GM11168 (cell line): Measurements from ENCODE around the gene MRPL36.

Experiments used
- in situ Hi-C: fragments of 300-500 bp; cut with MboI; formaldehyde crosslinking; loops from one replicate; pipeline ENCODE4 v1.12.0; 2022; ENCODE audit warnings: low sequenced_read_pairs; ENCODE audit not compliant: unreplicated experiment

MRPL36 gene

DNA sequence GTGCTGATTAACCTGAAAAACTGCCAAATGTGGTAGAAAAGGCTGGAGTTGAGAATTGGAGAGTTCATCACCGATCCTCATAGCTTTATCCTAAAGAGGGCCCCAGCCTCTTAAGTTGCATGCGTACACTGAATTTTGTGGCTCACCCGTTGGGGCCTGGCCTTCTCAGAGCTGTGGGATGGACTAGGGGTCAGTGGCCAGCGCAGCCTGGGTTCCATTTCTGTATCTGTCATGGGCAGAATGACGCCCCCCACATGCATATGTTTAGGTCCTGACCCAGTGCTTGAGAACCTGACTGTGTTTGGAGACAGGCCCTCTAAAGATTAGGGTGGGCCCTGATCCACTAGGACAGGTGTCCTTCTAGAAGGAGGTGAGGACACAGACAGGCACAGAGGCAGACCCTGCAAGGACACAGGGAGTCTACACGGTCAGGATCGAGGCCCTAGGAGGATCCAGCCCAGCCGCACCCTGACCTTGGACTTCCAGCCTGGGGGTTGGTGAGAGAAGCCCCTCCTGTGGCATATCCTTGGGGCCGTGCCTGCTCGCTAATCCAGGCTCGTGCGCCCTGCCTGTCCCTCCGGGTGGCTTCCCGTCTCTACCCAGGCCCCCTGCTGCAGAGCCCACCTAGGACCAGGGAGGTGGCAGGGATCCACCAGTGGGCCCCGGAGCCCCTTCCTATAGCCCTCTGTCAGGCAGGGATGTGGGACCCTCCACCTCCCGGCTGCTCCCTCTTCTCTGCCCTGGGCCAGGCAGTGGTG lies 33.8 kb upstream of the MRPL36 start:
- in situ Hi-C loops = no loop called here

DNA sequence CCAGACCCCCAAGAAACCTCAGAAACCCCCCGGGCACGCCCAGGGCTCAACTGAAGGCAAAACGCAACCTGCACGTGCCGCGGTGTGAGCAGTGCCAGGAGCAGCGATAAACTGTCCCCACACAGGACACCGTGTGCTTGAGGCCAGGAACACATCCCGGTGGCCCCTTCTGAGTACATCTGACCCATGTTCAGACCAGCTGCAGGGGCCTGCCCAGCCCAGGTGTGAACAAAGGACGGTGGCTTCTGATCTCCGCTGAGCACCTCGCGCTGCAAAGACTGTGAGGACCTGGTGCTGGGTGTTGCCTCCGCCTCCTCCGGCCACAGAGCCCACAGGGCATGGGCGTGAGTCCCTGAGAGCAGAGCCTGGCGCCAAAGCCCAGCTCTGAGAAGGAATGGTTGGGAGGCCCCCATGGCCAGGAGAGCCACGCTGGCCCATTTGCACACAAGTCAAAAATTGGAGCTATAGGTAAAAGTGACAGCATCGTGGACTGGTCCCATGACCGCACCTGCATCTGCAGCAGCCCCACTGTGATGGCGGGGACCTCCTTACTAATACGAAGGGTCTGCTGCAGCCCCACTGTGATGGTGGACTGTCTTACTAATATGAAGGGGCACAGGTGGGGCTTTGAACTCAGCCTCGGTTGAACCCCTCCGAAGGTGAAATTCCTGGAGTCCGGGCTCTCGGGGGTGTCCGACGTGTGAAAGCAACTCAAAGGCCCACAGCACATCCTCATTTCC lies 33.0 kb upstream of the MRPL36 start:
- in situ Hi-C loops = no loop called here

DNA sequence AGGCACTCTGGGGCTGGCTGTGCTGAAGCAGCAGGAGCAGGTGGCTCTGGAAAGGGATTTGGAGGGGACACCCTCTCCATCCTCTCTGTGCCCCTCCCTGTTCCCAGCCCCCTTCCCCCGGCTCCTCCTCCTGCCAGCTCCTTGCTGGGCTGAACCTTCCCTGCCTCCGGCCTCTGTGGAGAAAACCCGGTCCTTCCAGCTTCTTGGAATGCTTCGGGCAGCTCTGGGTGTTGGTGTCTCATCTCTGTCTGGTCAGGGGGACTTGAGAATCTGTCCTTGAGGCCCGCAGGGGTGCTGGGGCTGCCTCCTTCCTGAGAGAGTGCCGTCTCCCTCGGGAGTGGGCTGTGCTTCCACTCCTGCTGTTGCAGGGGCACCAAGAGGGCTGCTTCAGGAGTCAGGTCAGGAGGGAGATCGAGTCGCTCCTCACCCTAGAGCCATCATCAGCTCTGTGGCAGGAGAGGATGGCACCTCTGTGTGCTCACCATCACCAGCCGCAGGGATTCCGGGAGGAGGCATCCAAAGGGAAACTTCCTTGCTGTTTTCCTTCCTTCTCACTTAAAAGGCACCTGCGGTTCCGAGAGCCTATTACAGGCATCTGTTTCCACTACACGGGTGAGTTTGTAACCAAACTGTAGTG lies 32.2 kb upstream of the MRPL36 start:
- in situ Hi-C loops = no loop called here

DNA sequence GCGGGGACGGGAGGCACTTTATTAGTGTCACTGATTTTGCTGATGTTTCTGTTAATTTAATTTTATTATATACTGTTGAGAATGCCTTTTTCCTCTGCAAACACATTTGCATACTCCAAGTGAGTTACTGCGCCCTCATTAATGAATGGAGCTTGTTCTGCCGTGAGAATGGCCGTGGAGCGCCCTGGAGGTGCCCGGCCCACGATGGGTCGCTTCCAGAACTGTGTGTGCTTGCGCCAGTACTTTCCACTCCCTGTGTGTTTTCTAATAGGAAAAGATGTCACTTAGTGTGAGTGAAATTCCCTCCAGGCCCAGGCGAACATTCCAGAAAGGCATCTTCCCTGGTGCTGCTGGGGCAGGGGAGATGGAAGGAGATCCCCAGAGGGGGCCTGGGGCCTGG lies 31.6 kb upstream of the MRPL36 start:
- in situ Hi-C loops = no loop called here

- in situ Hi-C loops = no loop called here
Measured at GRCh38 chr5:1830571-1831228, 31.1 kb upstream of the MRPL36 start.

GRCh38 chr5:1827886-1828397 lies 28.3 kb upstream of the MRPL36 start:
- in situ Hi-C loops = no loop called here

GRCh38 chr5:1827025-1827885 lies 27.6 kb upstream of the MRPL36 start:
- in situ Hi-C loops = no loop called here

DNA sequence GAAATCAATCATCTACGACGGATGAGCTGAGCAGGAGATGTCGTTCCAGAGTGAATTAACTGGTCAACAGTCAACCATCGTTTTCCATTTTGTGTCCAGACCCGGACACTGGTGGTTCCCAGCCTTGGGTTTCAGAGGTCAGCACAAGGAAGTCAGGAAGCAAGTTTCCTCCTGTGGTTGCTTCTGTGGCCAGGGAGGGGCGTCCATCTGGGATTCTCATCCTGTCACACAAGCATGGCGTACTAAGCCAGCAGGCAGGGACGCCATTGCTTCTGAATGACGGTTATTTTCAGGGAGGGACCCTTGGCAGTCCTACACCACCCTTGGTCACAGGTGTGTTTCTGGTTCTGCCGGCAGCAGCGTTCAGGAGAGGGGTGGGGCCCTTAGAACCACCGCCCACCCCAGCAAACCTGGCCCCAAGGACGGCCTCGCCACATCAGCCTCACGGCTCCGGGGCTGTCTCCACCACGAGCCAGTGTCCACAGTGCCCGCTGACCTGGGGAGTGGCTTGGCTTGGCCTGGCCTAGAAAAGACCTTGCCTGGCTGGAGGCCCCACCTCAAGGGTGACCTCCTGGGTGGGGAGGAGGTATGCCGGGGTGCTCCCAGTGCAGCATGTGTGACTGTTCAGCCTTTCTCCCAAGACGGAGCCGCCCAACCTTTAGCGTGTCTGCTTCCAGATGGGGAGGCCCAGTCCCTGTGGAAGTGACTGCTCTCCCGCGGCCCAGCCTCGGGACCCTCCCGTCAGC lies 26.8 kb upstream of the MRPL36 start:
- in situ Hi-C loops = no loop called here

DNA sequence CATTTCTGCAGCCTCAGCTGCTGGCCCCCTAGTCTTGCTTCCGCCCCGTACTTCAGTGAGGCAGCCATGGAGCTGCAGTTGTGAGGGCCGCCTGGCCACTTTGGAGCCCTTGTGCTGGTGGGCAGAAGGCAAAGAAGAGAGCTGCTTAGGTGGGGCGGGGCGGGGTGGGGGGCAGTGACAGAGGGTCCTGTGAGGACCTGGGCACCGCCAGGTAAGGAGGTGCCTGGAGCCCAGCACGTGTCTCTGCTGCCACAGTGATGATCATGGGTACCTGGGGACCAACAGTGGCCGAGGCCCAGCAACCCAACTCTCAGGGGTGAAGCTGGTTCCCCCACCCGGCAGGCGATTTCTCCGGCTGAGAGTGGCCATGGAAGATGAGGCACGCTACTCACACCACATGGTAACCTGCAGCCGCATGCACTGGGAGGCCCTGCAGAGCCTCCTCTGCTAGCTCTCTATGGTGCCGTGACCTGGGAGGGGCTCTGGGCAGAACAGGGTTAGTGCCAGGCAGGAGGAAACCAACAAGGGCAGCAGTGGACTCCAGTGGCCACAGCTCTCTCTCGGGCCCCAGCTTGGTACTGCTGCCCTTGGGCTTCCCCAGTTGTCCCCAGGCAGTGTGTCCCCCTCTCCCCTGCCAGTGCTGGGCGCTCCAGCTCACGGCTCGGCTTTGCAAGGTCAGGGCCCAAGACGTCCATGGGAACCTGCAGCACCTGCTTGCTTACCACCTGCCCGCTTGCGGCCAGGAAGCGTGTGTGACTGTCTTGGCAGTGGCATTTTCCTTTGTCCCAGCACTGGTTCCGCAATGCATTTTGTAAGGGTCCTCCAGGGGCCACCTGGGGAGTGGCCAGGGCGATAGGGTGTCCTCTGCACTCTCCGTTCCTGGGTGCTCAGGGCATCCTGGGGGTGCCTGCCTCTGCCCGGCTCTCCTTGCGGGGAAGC lies 25.5 kb upstream of the MRPL36 start:
- in situ Hi-C loops = no loop called here

DNA sequence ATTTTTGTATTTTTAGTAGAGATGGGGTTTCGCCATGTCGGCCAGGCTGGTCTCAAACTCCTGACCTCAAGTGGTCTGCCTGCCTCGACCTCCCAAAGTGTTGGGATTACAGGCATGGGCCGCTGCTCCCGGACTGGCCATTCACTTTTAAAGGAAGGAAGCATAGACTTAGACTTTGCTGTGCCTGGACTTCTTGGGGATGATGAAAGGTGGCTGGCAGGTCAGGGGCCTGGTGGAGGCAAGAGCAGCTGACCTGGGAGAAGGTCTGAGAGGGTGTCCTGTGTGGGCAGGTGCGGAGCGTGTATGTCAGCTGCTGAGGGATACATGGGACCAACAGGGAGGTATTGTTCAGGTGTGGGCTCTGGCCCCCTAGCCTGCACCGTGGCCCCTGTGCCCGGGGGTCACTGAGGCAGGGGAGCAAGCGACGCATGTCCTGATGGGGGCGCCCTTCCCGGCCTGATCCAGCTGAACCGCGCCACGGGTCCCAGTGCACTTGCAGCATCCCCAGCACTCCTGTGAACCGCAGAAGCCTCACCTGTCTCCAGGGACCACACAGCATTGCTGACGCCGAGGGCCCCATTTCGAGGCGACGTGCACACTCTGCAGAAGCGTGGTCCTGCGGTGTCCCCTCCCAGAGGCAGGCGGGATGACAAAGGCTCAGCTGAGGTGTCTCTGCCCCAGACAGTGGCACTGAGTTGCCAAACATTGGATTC lies 24.6 kb upstream of the MRPL36 start:
- in situ Hi-C loops = no loop called here

DNA sequence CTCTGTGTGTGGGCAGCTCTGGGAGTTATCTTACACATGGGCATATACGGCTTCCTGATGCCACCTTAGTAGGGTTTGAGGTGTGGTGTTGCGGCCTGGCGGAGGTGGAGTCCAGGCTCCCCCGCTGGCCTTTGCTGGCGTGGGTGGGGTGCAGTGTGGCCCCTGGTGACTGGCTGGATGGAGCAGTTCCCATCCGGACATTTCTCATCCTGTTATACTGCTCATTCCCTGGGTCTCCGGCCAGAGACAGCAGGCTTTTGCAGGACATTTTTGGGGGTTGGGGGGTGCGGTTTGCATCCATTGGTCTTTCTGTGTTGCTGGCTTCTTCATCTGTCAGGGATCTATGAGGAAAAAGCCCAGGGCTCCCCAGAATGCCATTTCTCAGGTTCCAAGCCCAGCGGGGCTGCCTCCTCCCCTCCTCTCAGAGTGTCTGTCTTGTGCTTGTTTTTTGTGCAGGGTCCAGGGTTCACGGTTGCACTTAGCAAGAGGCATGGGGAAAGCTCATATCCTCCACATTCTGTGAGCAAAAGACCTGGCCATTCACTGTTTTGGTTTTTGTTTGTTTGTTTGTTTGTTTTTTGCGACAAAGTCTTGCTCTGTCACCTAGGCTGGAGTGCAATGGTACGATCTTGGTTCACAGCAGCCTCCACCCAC lies 23.9 kb upstream of the MRPL36 start:
- in situ Hi-C loops = no loop called here

DNA sequence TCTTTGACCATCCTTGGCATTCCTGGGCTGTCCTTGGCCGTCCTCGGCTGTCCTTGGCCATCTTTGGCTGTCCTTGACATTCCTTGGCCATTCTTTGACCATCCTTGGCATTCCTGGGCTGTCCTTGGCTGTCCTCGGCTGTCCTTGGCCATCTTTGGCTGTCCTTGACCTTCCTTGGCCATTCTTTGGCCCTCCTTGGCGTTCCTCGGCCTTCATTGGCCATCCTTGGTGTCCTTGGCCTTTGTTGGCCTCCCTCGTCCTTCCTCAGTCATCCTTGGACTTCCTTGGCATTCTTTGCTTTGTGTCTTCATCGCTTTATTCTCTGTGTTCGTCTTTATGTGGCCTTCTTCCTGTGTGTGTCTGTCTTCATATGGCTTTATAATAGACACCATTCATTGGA lies 22.2 kb upstream of the MRPL36 start:
- in situ Hi-C loops = no loop called here

DNA sequence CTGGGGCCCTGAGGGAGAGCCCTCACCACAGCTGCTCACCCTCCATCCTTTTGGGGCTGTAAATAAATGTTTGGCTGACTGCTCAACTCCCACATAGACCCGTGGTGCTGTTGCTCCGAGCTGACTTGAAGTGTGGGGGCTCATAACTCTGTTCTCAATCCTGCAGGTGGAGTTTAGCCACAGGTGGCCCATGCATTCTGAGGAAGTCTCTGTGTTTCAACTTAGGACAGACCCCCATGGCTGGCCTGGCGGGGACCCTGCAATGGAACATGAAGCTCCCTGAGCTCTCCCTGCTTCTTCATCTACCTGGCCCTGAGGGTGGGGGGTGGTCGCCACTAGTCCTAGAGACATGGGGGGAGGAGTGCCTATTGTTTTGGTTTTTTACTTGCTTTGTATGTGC lies 21.3 kb upstream of the MRPL36 start:
- in situ Hi-C loops = no loop called here

GRCh38 chr5:1820381-1820780 lies 20.7 kb upstream of the MRPL36 start:
- in situ Hi-C loops = no loop called here

DNA sequence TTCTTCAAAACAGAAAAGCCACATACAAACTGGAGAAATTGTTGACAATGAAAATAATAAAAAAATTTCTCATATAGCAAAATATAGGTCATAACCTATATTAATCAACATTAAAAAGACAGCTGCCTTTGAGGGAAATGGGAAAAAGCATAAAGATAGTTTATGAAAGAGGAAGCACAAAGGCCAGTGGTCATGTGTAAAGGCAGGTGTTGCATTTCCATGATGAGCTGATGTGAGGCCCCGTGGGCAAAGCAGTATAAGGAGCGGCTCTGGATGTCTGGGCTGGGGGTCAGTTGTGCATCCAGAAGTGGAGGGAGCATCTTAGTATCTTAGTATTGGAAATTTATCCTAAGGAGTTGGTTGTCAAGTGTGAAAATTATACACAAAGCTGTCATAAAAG lies 19.8 kb upstream of the MRPL36 start:
- in situ Hi-C loops = no loop called here

DNA sequence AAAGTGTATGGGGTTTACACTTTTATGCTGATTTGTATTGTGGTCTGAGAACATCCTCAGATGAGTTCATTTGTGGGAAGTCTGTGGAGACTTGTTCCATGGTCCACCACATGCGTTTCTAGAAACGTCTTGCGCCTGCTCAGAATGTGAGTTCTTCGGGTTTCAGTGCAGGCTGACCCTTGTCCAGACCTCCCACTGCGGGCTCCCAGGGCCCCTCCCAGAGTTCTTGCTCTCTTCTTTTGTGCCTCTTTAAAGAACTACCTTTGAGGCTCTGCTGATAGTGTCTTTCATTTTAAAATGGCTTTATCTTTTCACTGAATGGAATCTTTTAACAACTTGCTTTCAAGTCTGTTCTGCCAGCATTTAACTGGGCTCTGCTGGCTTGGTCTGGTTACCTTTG lies 19.1 kb upstream of the MRPL36 start:
- in situ Hi-C loops = no loop called here
